ENCODE data around the gene TBC1D1.

Gene TBC1D1

DNA sequence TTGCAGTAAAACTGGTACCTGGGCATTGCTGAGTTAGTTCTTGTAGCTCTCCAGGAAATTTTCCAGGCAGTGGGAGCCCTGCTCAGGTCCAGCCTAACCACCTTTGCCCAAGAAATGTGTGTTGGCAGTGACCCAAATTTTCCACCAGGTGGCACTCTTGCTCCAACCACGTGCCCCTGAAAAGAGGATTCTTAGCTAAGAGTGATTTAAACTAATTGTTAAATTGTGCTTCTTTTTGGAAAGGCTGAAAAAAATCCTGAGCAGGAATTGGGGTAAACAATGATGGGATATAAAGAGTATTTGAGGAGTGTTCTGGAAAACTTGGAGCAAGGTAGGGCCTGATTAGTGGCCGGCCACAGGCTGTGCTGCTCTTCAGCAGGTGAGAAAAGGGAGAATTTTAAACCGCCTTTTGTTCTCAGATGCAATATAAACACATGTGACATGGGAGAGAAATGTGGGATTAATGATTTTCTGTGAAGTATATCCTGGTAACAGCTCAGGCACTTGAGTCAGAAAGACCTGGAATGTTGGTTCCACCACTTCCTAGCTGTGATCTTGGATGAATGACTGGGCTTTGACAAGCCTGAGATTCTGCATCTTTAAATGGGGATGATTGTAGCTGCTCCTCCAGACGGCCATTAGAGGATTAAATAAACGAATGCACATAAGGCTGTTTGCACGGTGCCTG, 288.9 kb downstream of the TBC1D1 start:
- DNase-seq, result peak; percentile 83

GRCh38 chr4:38180456-38180855, 289.6 kb downstream of the TBC1D1 start:
- DNase-seq, result no peak

- DNase-seq, result no peak
Measured at GRCh38 chr4:38181286-38181685, 290.4 kb downstream of the TBC1D1 start.

- DNase-seq, result no peak
Measured at GRCh38 chr4:38182334-38182998, 291.6 kb downstream of the TBC1D1 start.

DNA sequence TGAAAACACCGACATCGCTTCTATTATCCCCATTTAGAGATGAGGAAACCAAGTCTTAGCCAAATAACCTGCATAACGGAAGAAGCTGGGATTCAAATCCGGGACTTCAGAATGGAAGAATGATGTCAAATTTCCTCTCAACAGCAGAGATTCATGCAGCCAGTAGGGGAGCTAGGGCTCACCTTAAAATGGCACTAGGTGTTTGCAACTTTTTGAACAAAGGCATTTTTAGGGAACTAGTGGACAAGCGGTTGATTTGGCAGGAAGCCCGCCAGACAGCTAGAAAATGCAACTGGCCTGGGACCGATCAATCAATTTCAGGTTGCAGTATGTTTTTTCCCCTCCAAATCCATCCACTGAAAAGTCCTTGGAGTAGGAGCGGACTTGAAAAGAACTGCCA, 293.5 kb downstream of the TBC1D1 start:
- DNase-seq, result no peak

- no peak for DNase-seq
Measured at GRCh38 chr4:38185406-38186144, 294.7 kb downstream of the TBC1D1 start.

GRCh38 chr4:38188136-38188535, 297.3 kb downstream of the TBC1D1 start:
- no peak for DNase-seq

DNA sequence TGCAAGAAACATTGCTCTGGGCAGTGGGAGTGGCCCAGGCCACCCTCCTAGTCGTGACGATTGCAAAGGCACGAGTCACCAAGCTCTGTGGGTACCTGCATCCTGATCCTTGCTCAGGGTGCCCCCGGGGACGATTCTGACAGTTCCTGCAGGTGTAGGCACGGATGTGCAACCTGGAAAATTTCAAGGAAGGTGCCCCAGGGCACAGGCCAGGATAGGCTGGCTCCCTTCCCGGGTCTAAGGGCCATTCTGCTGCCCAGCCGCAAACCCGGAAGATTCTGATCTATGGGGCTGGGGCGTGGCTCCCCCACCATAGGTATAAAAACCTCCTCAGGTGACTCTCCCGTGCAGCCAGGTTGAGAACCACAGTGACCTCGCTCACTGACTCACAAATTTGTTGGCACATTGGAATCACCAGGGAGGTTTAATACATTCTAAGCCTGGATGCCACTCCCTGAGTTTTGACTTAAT, 297.8 kb downstream of the TBC1D1 start:
- DNase-seq, result no peak
